Ureter (tissue), 1 donor: ENCODE results near the gene TM9SF2. TPM values are rescaled to one million over a fixed set of nuclear protein-coding genes. Genes with fewer than 3 reads are reported as not detected.

ENCODE experiments used
- total RNA-seq: library from RNA; stranded (reverse); gene quantifications from one replicate; pipeline ENCODE4 v1.2.4, GENCODE V29; 2023
- donor health status: DM: yes; HTN: yes; CAD: no.

The TM9SF2 gene
- total RNA-seq, 1 donor from 2014 or later = 121 TPM

Other genes starting within 250 kb of the TM9SF2 start
- gene GPR18, start 243.1 kb upstream of the TM9SF2 start, total RNA-seq = 0.26 TPM
- gene GPR183, start 194.1 kb upstream of the TM9SF2 start, total RNA-seq = 5.4 TPM
- 22.1 TPM for gene CLYBL, start 105.2 kb downstream of the TM9SF2 start, total RNA-seq